NCI-H1436 treated with DMSO at 0.1 percent for 48 hours (cell line): ENCODE data around the gene SCLY.

ENCODE experiments used
- DNase-seq: peaks from one replicate; lab custom pipeline; 2025; lab: John Stamatoyannopoulos, UW

Gene SCLY

GRCh38 chr2:238097988-238098871, 37.4 kb downstream of the SCLY start:
- DNase-seq = no peak

GRCh38 chr2:238098901-238099713, 38.3 kb downstream of the SCLY start:
- no peak for DNase-seq

GRCh38 chr2:238099714-238100048, 38.9 kb downstream of the SCLY start:
- DNase-seq = no peak

GRCh38 chr2:238100049-238100820, 39.4 kb downstream of the SCLY start, which contains the start of gene ESPNL:
ESPNL (plus strand) TSS chr2:238100340; CDS start chr2:238100420, 80 bp downstream.
- no peak for DNase-seq

GRCh38 chr2:238100821-238101771, 40.3 kb downstream of the SCLY start:
- DNase-seq = no peak

- no peak for DNase-seq
These were observed 41.4 kb downstream of the SCLY start for GRCh38 chr2:238101891-238102841.

GRCh38 chr2:238102865-238103264, 42.1 kb downstream of the SCLY start:
- DNase-seq = no peak

- DNase-seq = no peak
These were observed 42.8 kb downstream of the SCLY start for GRCh38 chr2:238103465-238104225.

GRCh38 chr2:238104226-238104690, 43.5 kb downstream of the SCLY start:
- DNase-seq = no peak

- no peak for DNase-seq
These were observed 44.0 kb downstream of the SCLY start for GRCh38 chr2:238104691-238105371.

- DNase-seq = no peak
These were observed 44.9 kb downstream of the SCLY start for GRCh38 chr2:238105506-238106338.

GRCh38 chr2:238106339-238106697, 45.5 kb downstream of the SCLY start:
- no peak for DNase-seq

GRCh38 chr2:238106698-238107524, 46.1 kb downstream of the SCLY start:
- DNase-seq = no peak

- DNase-seq = no peak
These were observed 47.0 kb downstream of the SCLY start for GRCh38 chr2:238107525-238108422.

- no peak for DNase-seq
These were observed 47.8 kb downstream of the SCLY start for GRCh38 chr2:238108423-238109183.
